K562 (cell line): ENCODE results near the gene RNGTT. TPM values are rescaled to one million over a fixed set of nuclear protein-coding genes. Genes with fewer than 3 reads are reported as not detected.

Source experiments
- ATAC-seq: fragments of 200-7000 bp; cut with Tn5 transposase; 3 replicates; pipeline ENCODE4 v1.9.1; 2020; ENCODE audit warnings: moderate library complexity
- BruUV-seq: library from RNA; stranded (reverse); fragments of 400-500 nt; replicated peaks from 2 replicates; lab custom pipeline; 2021; lab: Mats Ljungman, UMichigan
- CTCF ChIA-PET: fragments of 300-600 bp; formaldehyde crosslinking; extraction: SDS; loops from one replicate; lab custom pipeline; 2021; ENCODE audit warnings: low intra/inter-chr PET ratio; lab: Yijun Ruan, JAX
- POLR2A ChIA-PET: fragments of 300-600, 350-650 bp; sonication (Branson Sonifier 250); formaldehyde crosslinking; extraction: SDS; loops from one replicate; lab custom pipeline; 2021; ENCODE audit warnings: antibody characterized with exemption, inconsistent platforms; lab: Yijun Ruan, JAX
- DNase-seq, 4 experiments: peaks; one replicate each; pipeline versions ENCODE4 v3.0.0 to v3.0.0-alpha.2; 2011 to 2018; ENCODE audit warnings: low spot score in 3 of 4, mixed read lengths in 3 of 4; ENCODE audit errors: extremely low read depth in 1 of 4
- FAIRE-seq: peaks from 2 replicates; lab custom pipeline; 2011; peaks lifted over from hg19 to GRCh38; lab: Jason Lieb, UNC
- H2AFZ ChIP-seq: 2 replicates; pipeline ENCODE4 v1.6.0; 2011; ENCODE audit warnings: low read depth, low read length, control low read depth, inconsistent platforms
- H3K27ac ChIP-seq: fragments of 200-600 bp; 3 replicates; pipeline ENCODE4 v1.8.0; 2011; ENCODE audit warnings: low read depth, mild to moderate bottlenecking, control low read depth, inconsistent platforms, low read length, moderate library complexity, mixed read lengths; ENCODE audit errors: extremely low read depth
- H3K27me3 ChIP-seq, 2 experiments: fragments of 300-600 bp in 1 of 2; 2 replicates in 1 of 2; 3 replicates in 1 of 2; pipeline versions ENCODE4 v1.6.0 to v1.8.0; 2011; ENCODE audit warnings: inconsistent platforms in 2 of 2, low read length in 2 of 2, mild to moderate bottlenecking in 1 of 2, mixed read lengths in 1 of 2, moderate library complexity in 1 of 2; ENCODE audit not compliant: control insufficient read depth in 2 of 2, insufficient read depth in 2 of 2
- H3K36me3 ChIP-seq: fragments of 300-600 bp; 3 replicates; pipeline ENCODE4 v1.8.0; 2011; ENCODE audit warnings: mild to moderate bottlenecking, low read length, inconsistent platforms; ENCODE audit not compliant: control insufficient read depth, insufficient read depth
- H3K4me1 ChIP-seq, 2 experiments: fragments of 200-600 bp in 1 of 2; replicated peaks in 1 of 2; 2 replicates in 1 of 2; 3 replicates in 1 of 2; pipeline versions ENCODE4 v1.5.1 to v1.8.0; 2011; ENCODE audit warnings: inconsistent platforms in 2 of 2, low read length in 2 of 2, mild to moderate bottlenecking in 1 of 2, mixed read lengths in 1 of 2, moderate library complexity in 1 of 2; ENCODE audit not compliant: control insufficient read depth in 2 of 2, insufficient read depth in 2 of 2
- H3K4me2 ChIP-seq: 2 replicates; pipeline ENCODE4 v1.6.1; 2011; ENCODE audit warnings: low read length, control low read depth, inconsistent platforms, mixed read lengths; ENCODE audit not compliant: insufficient read depth
- H3K4me3 ChIP-seq: fragments of 200-600 bp; sonication (generic), shearing (Covaris generic); 2 replicates; pipeline ENCODE4 v1.5.1; 2016; ENCODE audit warnings: control low read depth, inconsistent platforms
- H3K79me2 ChIP-seq: fragments of 200-600 bp; 3 replicates; pipeline ENCODE4 v1.8.0; 2011; ENCODE audit warnings: low read length, inconsistent platforms; ENCODE audit not compliant: control insufficient read depth, insufficient read depth
- H3K9ac ChIP-seq, 2 experiments: 2 replicates each; pipeline versions ENCODE4 v1.6.0 to v1.6.1; 2011; ENCODE audit warnings: low read depth in 2 of 2, low read length in 2 of 2, control low read depth in 1 of 2, inconsistent platforms in 1 of 2, mild to moderate bottlenecking in 1 of 2, mixed read lengths in 1 of 2; ENCODE audit not compliant: insufficient read depth in 1 of 2
- H3K9me1 ChIP-seq: one replicate; pipeline ENCODE4 v1.6.0; 2011; ENCODE audit warnings: inconsistent platforms, mild to moderate bottlenecking, low read length, moderate library complexity; ENCODE audit not compliant: control insufficient read depth, insufficient read depth
- H3K9me3 ChIP-seq: replicated peaks from 2 replicates; pipeline ENCODE4 v1.5.1; 2011; ENCODE audit warnings: low read depth, low read length, inconsistent platforms; ENCODE audit not compliant: control insufficient read depth, insufficient read depth
- H4K20me1 ChIP-seq: replicated peaks from 2 replicates; pipeline ENCODE4 v1.6.1; 2011; ENCODE audit warnings: low read length, inconsistent platforms, mixed read lengths; ENCODE audit not compliant: control insufficient read depth, insufficient read depth
- AFF1 ChIP-seq, 2 experiments: fragments of 450-650 bp; IDR thresholded peaks; 2 replicates each; pipeline ENCODE4 v1.6.1; 2018; ENCODE audit warnings: mild to moderate bottlenecking in 2 of 2, low read depth in 1 of 2; ENCODE audit not compliant: partially characterized antibody in 2 of 2
- CBFB ChIP-seq: sonication (generic); formaldehyde crosslinking; IDR thresholded peaks from 2 replicates; pipeline ENCODE4 v1.4.0; 2020; ENCODE audit warnings: mild to moderate bottlenecking, missing genetic modification reagents
- ELF1 ChIP-seq: fragments of 200-800 bp; sonication (Bioruptor generic); IDR thresholded peaks from 2 replicates; pipeline ENCODE4 v1.6.1; 2016; ENCODE audit warnings: missing genetic modification characterization, missing compliant biosample characterization
- PHF8 ChIP-seq: fragments of 200-600 bp; sonication (generic); IDR thresholded peaks from 2 replicates; pipeline ENCODE4 v1.6.1; 2012; ENCODE audit warnings: mixed run types, mild to moderate bottlenecking, inconsistent platforms, low read length, moderate library complexity, borderline replicate concordance
- RBFOX2 ChIP-seq: fragments of 200-400 bp; formaldehyde crosslinking; IDR thresholded peaks from 2 replicates; pipeline ENCODE4 v1.6.1; 2017; ENCODE audit warnings: low read depth, mild to moderate bottlenecking, low read length, moderate library complexity
- SAFB2 ChIP-seq: fragments of 200-400 bp; formaldehyde crosslinking; IDR thresholded peaks from 2 replicates; pipeline ENCODE4 v1.6.1; 2018; ENCODE audit warnings: borderline replicate concordance, low read length, low read depth, moderate library complexity; ENCODE audit not compliant: severe bottlenecking
- STAG1 ChIP-seq: sonication (generic); formaldehyde crosslinking; IDR thresholded peaks from 2 replicates; pipeline ENCODE4 v1.5.0; 2020; ENCODE audit warnings: missing genetic modification reagents, borderline replicate concordance
- TEAD2 ChIP-seq: fragments of 450-650 bp; IDR thresholded peaks from 2 replicates; pipeline ENCODE4 v1.6.1; 2016; ENCODE audit warnings: missing genetic modification characterization, control low read depth, missing compliant biosample characterization
- TOE1 ChIP-seq, 2 experiments: fragments of 450-650 bp in 1 of 2; sonication (generic) in 1 of 2; formaldehyde crosslinking in 1 of 2; IDR thresholded peaks; 2 replicates each; pipeline versions ENCODE4 v1.7.1 to v1.8.0; 2016 to 2022; ENCODE audit warnings: borderline replicate concordance in 2 of 2, mild to moderate bottlenecking in 2 of 2, antibody characterized with exemption in 1 of 2, inconsistent platforms in 1 of 2, low read depth in 1 of 2, missing genetic modification reagents in 1 of 2, moderate library complexity in 1 of 2
- ZBTB5 ChIP-seq: fragments of 450-650 bp; IDR thresholded peaks from 2 replicates; pipeline ENCODE4 v1.6.1; 2017; ENCODE audit warnings: antibody characterized with exemption
- ZNF280A ChIP-seq: fragments of 450-650 bp; IDR thresholded peaks from 2 replicates; pipeline ENCODE4 v1.6.1; 2018; ENCODE audit warnings: mild to moderate bottlenecking, low read depth; ENCODE audit not compliant: partially characterized antibody
- in situ Hi-C: fragments of 300-500 bp; cut with MboI; formaldehyde crosslinking; loops from 4 replicates; pipeline ENCODE4 v1.15.0; 2018; ENCODE audit warnings: inconsistent platforms, mixed read lengths
- intact Hi-C: fragments of 100-400 bp; cut with micrococcal nuclease; formaldehyde crosslinking; loops from 2 replicates; pipeline ENCODE4 v1.14.2; 2022
- polyA plus RNA-seq, 8 experiments: library from polyadenylated mRNA; depleted of rRNA in 4 of 8; stranded (reverse) in 5 of 8; unstranded in 3 of 8; fragments of >200 nt; fragmentation: Nextera tagmentation in 2 of 8; fragmentation: Illumina TruSeq in 1 of 8; extraction: Ambion mirVana in 2 of 8; extraction: Trizol in 1 of 8; gene quantifications; 2 replicates each; pipeline versions ENCODE4 v1.2.1 to v1.2.3, GENCODE V29; 2011 to 2014; ENCODE audit warnings: inconsistent platforms in 1 of 8, missing spikeins in 1 of 8
- total RNA-seq, 7 experiments: library from RNA; depleted of rRNA in 6 of 7; stranded (reverse); fragments of >200 nt in 6 of 7; fragmentation: Illumina TruSeq in 2 of 7; extraction: Trizol in 2 of 7; gene quantifications; 2 replicates each; pipeline versions ENCODE4 v1.2.1 to v1.2.3, GENCODE V29; 2011 to 2021; ENCODE audit warnings: low replicate concordance in 1 of 7

The RNGTT gene
- total and polyA plus RNA-seq, 9 of the 15 experiments (the other 6 are each of a cell fraction or from before 2014, with no cell fraction given), result 6.1 to 31.7 (median 19.5) TPM

GRCh38 chr6:88843040-88843439, 120.4 kb downstream of the RNGTT start (continued):
- TF ChIP-seq TEAD2 (no peak), RBFOX2 (no peak), PHF8 (no peak), ZBTB5 (no peak), ELF1 (tag) (no peak), CBFB (CRISPR knock-in tag) (no peak)

- POLR2A ChIA-PET, result no interaction called here
- in situ Hi-C loops (no loop called here), intact Hi-C loops (no loop called here)
- Histone ChIP-seq H3K27ac (no peak overlapping the region), H3K4me1 (no peaks in the 10 kb centered on the region), H3K9me1 (no peaks in the 10 kb centered on the region), H3K4me2 (no peak overlapping the region), H2AFZ (no peak overlapping the region), H3K9me3 (no peaks in the 10 kb centered on the region), H3K27me3 (no peaks in the 10 kb centered on the region), H3K36me3 (peaks cover 10% of the 10 kb centered on the region), H3K4me3 (no peak overlapping the region), H4K20me1 (no peaks in the 10 kb centered on the region), H3K9ac (no peak overlapping the region), H3K79me2 (no peaks in the 10 kb centered on the region)
- no peak for DNase-seq
- no peak for ATAC-seq
- CTCF ChIA-PET, result no interaction called here
- FAIRE-seq, result no peak
- no TSS peak for BruUV-seq
- TF ChIP-seq SAFB2, result no peak
- TF ChIP-seq ZNF280A, result no peak
- no peak for TF ChIP-seq TOE1 (IDR thresholded peaks at IDR 0.05; ENCODE audit: borderline replicate concordance)
- no peak for TF ChIP-seq TOE1 (CRISPR knock-in tag; IDR thresholded peaks at IDR 0.05; ENCODE audit: borderline replicate concordance, low read depth)
- no peak for TF ChIP-seq STAG1
- no peak for TF ChIP-seq AFF1 (IDR thresholded peaks at IDR 0.05; ENCODE audit: low read depth in 1 of 2, partially characterized antibody in 2 of 2)
These were observed 121.1 kb downstream of the RNGTT start for GRCh38 chr6:88842320-88842719.
